ENCODE data around the gene AK5.

GRCh38 chr1:77571642-77572041 lies 289.8 kb downstream of the AK5 start:
- no peak for TF ChIP-seq CTCF (IDR thresholded peaks at IDR 0.05; ENCODE audit: low read depth, low read length)
- TF ChIP-seq EZH2phosphoT487 (IDR thresholded peaks at IDR 0.05; ENCODE audit: low read depth) = no peak

Data from OCI-LY3 (cell line).